ENCODE measurements around the gene ITGA3.

Gene ITGA3

DNA sequence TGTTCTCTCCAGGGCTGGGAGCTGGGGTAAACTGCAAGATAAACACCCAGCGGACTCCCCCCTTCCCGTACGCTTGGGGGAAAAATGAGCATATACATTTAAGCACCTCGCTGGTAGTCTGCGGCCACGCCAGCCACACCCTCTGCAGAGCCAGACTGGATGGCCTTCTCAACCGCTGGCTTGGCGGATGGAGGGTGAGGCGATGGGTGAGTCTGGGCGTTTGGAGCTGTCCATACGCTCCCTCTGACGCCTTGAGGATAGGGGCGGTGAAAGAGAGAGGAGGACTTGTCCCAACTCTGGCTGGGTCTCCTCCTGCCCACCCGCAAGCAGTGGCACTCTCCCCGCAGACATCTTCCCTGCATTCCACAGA, 1.0 kb downstream of the ITGA3 start:
- TF ChIP-seq, protein P1, sequence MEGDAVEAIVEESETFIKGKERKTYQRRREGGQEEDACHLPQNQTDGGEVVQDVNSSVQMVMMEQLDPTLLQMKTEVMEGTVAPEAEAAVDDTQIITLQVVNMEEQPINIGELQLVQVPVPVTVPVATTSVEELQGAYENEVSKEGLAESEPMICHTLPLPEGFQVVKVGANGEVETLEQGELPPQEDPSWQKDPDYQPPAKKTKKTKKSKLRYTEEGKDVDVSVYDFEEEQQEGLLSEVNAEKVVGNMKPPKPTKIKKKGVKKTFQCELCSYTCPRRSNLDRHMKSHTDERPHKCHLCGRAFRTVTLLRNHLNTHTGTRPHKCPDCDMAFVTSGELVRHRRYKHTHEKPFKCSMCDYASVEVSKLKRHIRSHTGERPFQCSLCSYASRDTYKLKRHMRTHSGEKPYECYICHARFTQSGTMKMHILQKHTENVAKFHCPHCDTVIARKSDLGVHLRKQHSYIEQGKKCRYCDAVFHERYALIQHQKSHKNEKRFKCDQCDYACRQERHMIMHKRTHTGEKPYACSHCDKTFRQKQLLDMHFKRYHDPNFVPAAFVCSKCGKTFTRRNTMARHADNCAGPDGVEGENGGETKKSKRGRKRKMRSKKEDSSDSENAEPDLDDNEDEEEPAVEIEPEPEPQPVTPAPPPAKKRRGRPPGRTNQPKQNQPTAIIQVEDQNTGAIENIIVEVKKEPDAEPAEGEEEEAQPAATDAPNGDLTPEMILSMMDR (IDR thresholded peaks at IDR 0.05; ENCODE audit: insufficient read depth, low read length, missing control alignments) = no peak
- CTCF ChIA-PET = interaction anchor here (1.0 to 17.8 kb wide), 14 partner anchors 10 to 60 kb away, joined by 3 to 179 read pairs (median 8); partner anchors contain the start of gene PDK2
- no peak for DNase-seq (ENCODE audit: low read depth, low spot score)
- H3K4me3 ChIP-seq (ENCODE audit: low read depth, low read length) = peak overlapping the region; percentile 78
- POLR2A ChIA-PET = interaction anchor here (0.6 to 3.4 kb wide), 3 partner anchors 9 to 30 kb away, joined by 3 to 20 read pairs (median 3); no protein-coding TSS in a partner anchor

GRCh38 chr17:50057521-50057991, 1.6 kb downstream of the ITGA3 start:
- DNase-seq (ENCODE audit: low read depth, low spot score) = no peak
- CTCF ChIA-PET = interaction anchor here (0.7 to 17.8 kb wide), 12 partner anchors 10 to 62 kb away, joined by 3 to 179 read pairs (median 10); partner anchors contain the start of genes DLX3 and PDK2
- POLR2A ChIA-PET = interaction anchor here (0.6 to 3.4 kb wide), 2 partner anchors 30 to 1968 kb away, joined by 3 to 20 read pairs; no protein-coding TSS in a partner anchor
- H3K4me3 ChIP-seq (ENCODE audit: low read depth, low read length) = peak overlapping the region; percentile 78
- TF ChIP-seq, protein P1 (IDR thresholded peaks at IDR 0.05; ENCODE audit: insufficient read depth, low read length, missing control alignments) = no peak

- peak overlapping the region; percentile 25 for H3K4me3 ChIP-seq (ENCODE audit: low read depth, low read length)
- TF ChIP-seq, protein P1 (IDR thresholded peaks at IDR 0.05; ENCODE audit: insufficient read depth, low read length, missing control alignments) = no peak
- no peak for DNase-seq (ENCODE audit: low read depth, low spot score)
- ChIA-PET CTCF (interaction anchor here (0.7 to 17.8 kb wide), 7 partner anchors 15 to 350 kb away, joined by 3 to 179 read pairs (median 7); partner anchors contain the start of genes DLX3 and SLC35B1), POLR2A (interaction anchor here (3.4 kb wide), 1 partner anchor 31 kb away, joined by 20 read pairs; no protein-coding TSS in a partner anchor)
Observed at GRCh38 chr17:50058296-50058953, 2.5 kb downstream of the ITGA3 start.

DNA sequence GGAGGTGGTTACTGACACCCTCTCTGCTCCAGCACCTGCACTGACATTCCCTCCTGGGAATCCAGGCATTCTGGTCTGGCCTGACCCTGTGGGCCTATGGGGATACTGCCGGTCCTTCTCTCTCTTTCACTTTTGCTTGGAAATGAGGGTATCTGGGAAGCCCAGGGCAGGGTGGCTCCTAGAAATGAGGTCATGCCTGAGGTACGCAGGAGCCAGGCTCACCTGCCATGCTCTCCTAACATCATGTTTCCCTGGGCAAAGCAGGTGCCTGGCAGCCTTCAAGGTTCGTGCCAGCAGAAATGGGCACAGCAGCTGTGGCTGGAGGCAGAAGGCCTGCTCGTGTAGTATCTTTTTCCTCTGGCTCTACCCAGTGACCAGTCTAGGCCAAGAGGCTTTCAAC, 3.3 kb downstream of the ITGA3 start:
- POLR2A ChIA-PET = interaction anchor here (1.1 to 1.8 kb wide), 2 partner anchors 11 to 31 kb away, joined by 3 to 16 read pairs; no protein-coding TSS in a partner anchor
- DNase-seq (ENCODE audit: low read depth, low spot score) = no peak
- TF ChIP-seq, protein P1 (IDR thresholded peaks at IDR 0.05; ENCODE audit: insufficient read depth, low read length, missing control alignments) = no peak
- CTCF ChIA-PET = interaction anchor here (17.8 kb wide), 1 partner anchor 30 kb away, joined by 179 read pairs; no protein-coding TSS in a partner anchor
- peak overlapping the region; percentile 32 for H3K4me3 ChIP-seq (ENCODE audit: low read depth, low read length)

- ChIA-PET POLR2A (interaction anchor here (1.1 to 1.8 kb wide), 2 partner anchors 11 to 32 kb away, joined by 3 to 16 read pairs; no protein-coding TSS in a partner anchor), CTCF (interaction anchor here (1.4 to 17.8 kb wide), 4 partner anchors 17 to 63 kb away, joined by 4 to 179 read pairs (median 6); no protein-coding TSS in a partner anchor)
- no peak for DNase-seq (ENCODE audit: low read depth, low spot score)
- TF ChIP-seq, protein P1 (IDR thresholded peaks at IDR 0.05; ENCODE audit: insufficient read depth, low read length, missing control alignments) = no peak
- peak overlapping the region; percentile 32 for H3K4me3 ChIP-seq (ENCODE audit: low read depth, low read length)
Observed at GRCh38 chr17:50059759-50060273, 3.9 kb downstream of the ITGA3 start.
